ENCODE data around the gene LPAR1. TPM values are rescaled to one million over a fixed set of nuclear protein-coding genes. Genes with fewer than 3 reads are reported as not detected.
"Not testable (repeated sequence)": the region's sequence is repeated elsewhere in the genome, so short reads cannot be mapped to it uniquely, and the experiment has no call there.

The LPAR1 gene
- total and polyA plus RNA-seq, 2 donors from 2014 or later: 2.9 to 28.2 TPM

DNA sequence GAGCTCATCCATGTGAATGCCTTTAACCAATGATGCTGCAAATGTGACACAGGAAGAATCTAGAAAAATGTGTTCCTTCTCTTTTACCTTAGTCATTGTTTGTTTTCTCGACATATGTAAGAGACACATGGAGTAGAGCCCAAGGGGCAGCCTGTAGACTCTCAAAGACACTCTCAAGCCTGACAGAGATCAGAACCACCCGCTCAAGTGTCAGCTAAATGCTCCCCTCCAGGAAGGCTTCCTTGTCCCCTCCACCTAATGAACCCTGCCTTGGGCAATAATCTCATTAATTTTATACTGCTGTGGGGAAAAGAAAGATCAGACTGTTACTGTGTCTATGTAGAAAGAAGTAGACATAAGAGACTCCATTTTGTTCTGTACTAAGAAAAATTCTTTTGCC, 212.3 kb downstream of the LPAR1 start:
- Histone ChIP-seq H3K27me3 (ENCODE audit: control insufficient read depth, insufficient read depth, low read length) (no peaks in the 10 kb centered on the region), H3K4me1 (ENCODE audit: control insufficient read depth in 2 of 3, insufficient read depth in 2 of 3, low read depth in 1 of 3, low read length in 3 of 3) (no peaks in the 10 kb centered on the region), H3K4me3 (ENCODE audit: low read length in 3 of 3) (no peak overlapping the region), H3K36me3 (ENCODE audit: control insufficient read depth in 2 of 3, insufficient read depth in 3 of 3, low read length in 3 of 3) (no peaks in the 10 kb centered on the region), H3K9me3 (ENCODE audit: control insufficient read depth in 2 of 3, insufficient read depth in 1 of 3, low read length in 3 of 3) (no peaks in the 10 kb centered on the region), H3K27ac (ENCODE audit: low read depth in 2 of 2, low read length in 2 of 2) (no peak overlapping the region), H3K9ac (ENCODE audit: low read length in 3 of 3) (no peak overlapping the region)
- intact Hi-C loops (cut with DNase I): no loop called here
- DNase-seq: no peak
- no peak for FAIRE-seq
- TF ChIP-seq CTCF (IDR thresholded peaks at IDR 0.05; ENCODE audit: borderline replicate concordance, extremely low read depth, insufficient read depth): no peak

DNA sequence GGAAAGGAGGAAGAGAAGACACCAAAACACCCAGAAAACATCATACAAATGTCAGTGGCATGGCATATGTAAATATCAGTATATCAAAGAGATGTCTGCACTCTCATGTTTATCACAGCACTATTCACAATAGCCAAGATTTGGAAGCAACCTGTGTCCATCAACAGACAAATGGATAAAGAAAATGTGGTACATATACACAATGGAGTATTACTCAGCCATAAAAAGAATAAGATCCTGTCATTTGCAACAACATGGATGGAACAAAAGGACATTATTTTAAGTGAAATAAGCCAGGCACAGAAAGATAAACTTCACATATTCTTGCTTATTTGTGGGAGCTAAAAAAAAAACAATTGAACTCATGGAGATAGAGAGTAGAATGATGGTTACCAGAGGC, 213.1 kb downstream of the LPAR1 start:
- H3K36me3 ChIP-seq (ENCODE audit: control insufficient read depth in 2 of 3, insufficient read depth in 3 of 3, low read length in 3 of 3); H3K9ac ChIP-seq (ENCODE audit: low read length in 3 of 3); H3K4me1 ChIP-seq (ENCODE audit: control insufficient read depth in 2 of 3, insufficient read depth in 2 of 3, low read depth in 1 of 3, low read length in 3 of 3); DNase-seq; FAIRE-seq; H3K27me3 ChIP-seq (ENCODE audit: control insufficient read depth, insufficient read depth, low read length); H3K4me3 ChIP-seq (ENCODE audit: low read length in 3 of 3); H3K9me3 ChIP-seq (ENCODE audit: control insufficient read depth in 2 of 3, insufficient read depth in 1 of 3, low read length in 3 of 3); H3K27ac ChIP-seq (ENCODE audit: low read depth in 2 of 2, low read length in 2 of 2); intact Hi-C loops (cut with DNase I): not testable (repeated sequence)

Measured in kidney (tissue), 14 donors.